K562 (cell line): Measurements from ENCODE around the gene PATE4. TPM values are rescaled to one million over a fixed set of nuclear protein-coding genes. Genes with fewer than 3 reads are reported as not detected.

Experiments
- BCL6 ChIP-seq: fragments of 250-450 bp; sonication (Bioruptor Pico); IDR thresholded peaks from 2 replicates; pipeline ENCODE4 v1.4.0; 2020
- CHD4 ChIP-seq: fragments of 200-600 bp; sonication (generic); IDR thresholded peaks from 3 replicates; pipeline ENCODE4 v1.6.1; 2012; ENCODE audit warnings: low read depth, mild to moderate bottlenecking, mixed read lengths, low read length, inconsistent platforms; ENCODE audit not compliant: insufficient read depth, insufficient replicate concordance, poor library complexity, severe bottlenecking
- ELF2 ChIP-seq: fragments of 250-450 bp; sonication (Bioruptor Pico); IDR thresholded peaks from 2 replicates; pipeline ENCODE4 v1.5.0; 2021; ENCODE audit warnings: mild to moderate bottlenecking
- HMG20A ChIP-seq: fragments of 450-650 bp; formaldehyde crosslinking; conservative IDR thresholded peaks from 2 replicates; pipeline ENCODE4 v1.4.0; 2020; ENCODE audit warnings: mild to moderate bottlenecking, mixed read lengths
- LEF1 ChIP-seq: fragments of 450-650 bp; IDR thresholded peaks from 2 replicates; pipeline ENCODE4 v1.6.1; 2016; ENCODE audit warnings: mild to moderate bottlenecking
- MXI1 ChIP-seq: IDR thresholded peaks from 2 replicates; pipeline ENCODE4 v1.6.1; 2011; ENCODE audit warnings: low read depth, mild to moderate bottlenecking, improper control_type of control experiment, low read length
- NFIX ChIP-seq: fragments of 250-450 bp; sonication (Bioruptor Pico); IDR thresholded peaks from 2 replicates; pipeline ENCODE4 v1.4.0; 2020; ENCODE audit warnings: low read depth, mild to moderate bottlenecking, moderate library complexity
- PHF20 ChIP-seq: fragments of 450-650 bp; IDR thresholded peaks from 2 replicates; pipeline ENCODE4 v1.6.1; 2018; ENCODE audit not compliant: partially characterized antibody
- RB1 ChIP-seq: fragments of 450-650 bp; IDR thresholded peaks from 2 replicates; pipeline ENCODE4 v1.6.1; 2017; ENCODE audit warnings: low read depth, mild to moderate bottlenecking
- SAFB ChIP-seq: fragments of 200-400 bp; formaldehyde crosslinking; IDR thresholded peaks from 2 replicates; pipeline ENCODE4 v1.6.1; 2017; ENCODE audit warnings: low read depth, low read length, borderline replicate concordance
- TBP ChIP-seq: optimal IDR thresholded peaks from 2 replicates; pipeline ENCODE3; 2011; ENCODE audit warnings: low read depth, low read length, improper control_type of control experiment
- TEAD2 ChIP-seq: fragments of 450-650 bp; IDR thresholded peaks from 2 replicates; pipeline ENCODE4 v1.6.1; 2016; ENCODE audit warnings: missing genetic modification characterization, control low read depth, missing compliant biosample characterization
- ZBTB1 ChIP-seq: sonication (generic); formaldehyde crosslinking; IDR thresholded peaks from 2 replicates; pipeline ENCODE4 v1.8.1; 2023; ENCODE audit warnings: missing genetic modification reagents, low read depth, mild to moderate bottlenecking, borderline replicate concordance
- ZC3H4 ChIP-seq: sonication (generic); formaldehyde crosslinking; IDR thresholded peaks from 2 replicates; pipeline ENCODE4 v1.9.0; 2021; ENCODE audit warnings: missing genetic modification reagents, borderline replicate concordance
- ZNF12 ChIP-seq: sonication (generic); formaldehyde crosslinking; IDR thresholded peaks from 2 replicates; pipeline ENCODE4 v1.4.0; 2020; ENCODE audit warnings: mild to moderate bottlenecking, missing genetic modification reagents
- polyA plus RNA-seq, 8 experiments: library from polyadenylated mRNA; depleted of rRNA in 4 of 8; stranded (reverse) in 5 of 8; unstranded in 3 of 8; fragments of >200 nt; fragmentation: Nextera tagmentation in 2 of 8; fragmentation: Illumina TruSeq in 1 of 8; extraction: Ambion mirVana in 2 of 8; extraction: Trizol in 1 of 8; gene quantifications; 2 replicates each; pipeline versions ENCODE4 v1.2.1 to v1.2.3, GENCODE V29; 2011 to 2014; ENCODE audit warnings: inconsistent platforms in 1 of 8, missing spikeins in 1 of 8
- total RNA-seq, 7 experiments: library from RNA; depleted of rRNA in 6 of 7; stranded (reverse); fragments of >200 nt in 6 of 7; fragmentation: Illumina TruSeq in 2 of 7; extraction: Trizol in 2 of 7; gene quantifications; 2 replicates each; pipeline versions ENCODE4 v1.2.1 to v1.2.3, GENCODE V29; 2011 to 2021; ENCODE audit warnings: low replicate concordance in 1 of 7
- TF ChIP-seq, protein P1 (sequence below): fragments of 450-650 bp; formaldehyde crosslinking; IDR thresholded peaks from 2 replicates; pipeline ENCODE4 v1.4.0; 2020; ENCODE audit warnings: mild to moderate bottlenecking, moderate library complexity
- TF ChIP-seq, protein P2 (sequence below): sonication (generic); formaldehyde crosslinking; IDR thresholded peaks from 2 replicates; pipeline ENCODE4 v1.9.0; 2022; ENCODE audit warnings: mild to moderate bottlenecking, missing genetic modification reagents
- TF ChIP-seq, protein P3 (sequence below): fragments of 450-650 bp; formaldehyde crosslinking; IDR thresholded peaks from 2 replicates; pipeline ENCODE4 v1.4.0; 2022; ENCODE audit warnings: mild to moderate bottlenecking, moderate library complexity
- TF ChIP-seq, protein P4 (sequence below): sonication (generic); formaldehyde crosslinking; IDR thresholded peaks from 2 replicates; pipeline ENCODE4 v1.5.0; 2020; ENCODE audit warnings: missing genetic modification reagents
- TF ChIP-seq, protein P5 (sequence below): sonication (generic); formaldehyde crosslinking; IDR thresholded peaks from 2 replicates; pipeline ENCODE4 v1.8.0; 2022; ENCODE audit warnings: missing genetic modification reagents, mild to moderate bottlenecking, borderline replicate concordance
- TF ChIP-seq, protein P6 (sequence below): fragments of 450-650 bp; IDR thresholded peaks from 2 replicates; pipeline ENCODE4 v1.6.1; 2014; ENCODE audit warnings: low read depth, mild to moderate bottlenecking, moderate library complexity, borderline replicate concordance

The PATE4 gene
- total and polyA plus RNA-seq, 9 of the 15 experiments (the other 6 are each of a cell fraction or from before 2014, with no cell fraction given), result not detected

DNA sequence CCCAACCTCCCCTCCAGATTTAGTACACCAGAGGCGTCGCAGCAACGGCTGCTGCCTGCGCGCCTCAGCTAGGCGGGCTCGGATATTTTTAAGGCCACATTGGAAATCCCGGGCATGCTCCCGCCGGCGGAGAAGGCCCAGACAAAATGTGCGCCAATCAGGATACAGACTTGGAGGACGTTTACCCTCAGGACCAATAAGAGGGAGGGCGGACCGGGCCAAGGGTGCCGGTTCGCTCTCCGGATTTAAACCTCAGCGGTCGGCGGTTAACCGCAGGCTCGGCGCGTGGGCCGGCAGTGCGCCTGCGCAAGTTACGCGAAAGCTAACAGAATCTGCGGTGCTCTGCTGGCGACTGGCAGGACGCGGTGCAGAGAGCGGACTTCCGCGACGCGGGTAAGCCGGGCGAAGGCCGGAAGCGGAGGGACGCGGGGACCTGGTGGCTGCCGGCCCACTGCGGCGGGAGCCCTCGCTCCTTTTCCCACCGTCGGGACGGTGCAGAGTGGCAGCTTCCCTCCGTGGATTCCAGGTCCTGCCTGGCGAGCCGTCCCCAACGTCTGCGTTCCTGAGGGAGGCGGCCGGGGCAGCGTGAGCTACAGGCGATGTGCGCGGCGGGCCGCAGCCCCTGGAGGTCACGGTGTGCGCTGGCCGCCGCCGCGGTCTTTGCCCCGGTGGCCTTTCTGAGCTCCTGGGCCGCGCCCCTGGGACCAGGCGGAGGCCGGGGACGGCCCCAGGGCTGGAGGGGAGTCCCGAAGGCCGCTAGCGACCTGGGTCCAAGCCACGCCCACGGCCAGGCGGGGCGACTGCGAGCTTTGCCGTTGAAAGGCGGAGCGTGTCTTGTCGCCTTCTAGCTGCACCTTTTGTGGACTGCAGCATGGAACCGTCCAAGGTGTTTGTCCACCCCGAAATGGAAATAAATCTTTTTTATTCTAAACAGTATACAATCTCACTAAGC is 54.5 kb downstream of the PATE4 start, which contains the start of gene HYLS1 (continued):
- TF ChIP-seq, protein P1, sequence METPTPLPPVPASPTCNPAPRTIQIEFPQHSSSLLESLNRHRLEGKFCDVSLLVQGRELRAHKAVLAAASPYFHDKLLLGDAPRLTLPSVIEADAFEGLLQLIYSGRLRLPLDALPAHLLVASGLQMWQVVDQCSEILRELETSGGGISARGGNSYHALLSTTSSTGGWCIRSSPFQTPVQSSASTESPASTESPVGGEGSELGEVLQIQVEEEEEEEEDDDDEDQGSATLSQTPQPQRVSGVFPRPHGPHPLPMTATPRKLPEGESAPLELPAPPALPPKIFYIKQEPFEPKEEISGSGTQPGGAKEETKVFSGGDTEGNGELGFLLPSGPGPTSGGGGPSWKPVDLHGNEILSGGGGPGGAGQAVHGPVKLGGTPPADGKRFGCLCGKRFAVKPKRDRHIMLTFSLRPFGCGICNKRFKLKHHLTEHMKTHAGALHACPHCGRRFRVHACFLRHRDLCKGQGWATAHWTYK (CRISPR knock-in tag), result peak; percentile 63; the same call in 1 of the 2 replicates
- no peak for TF ChIP-seq SAFB
- TF ChIP-seq BCL6, result no peak
- TF ChIP-seq TEAD2 (tag), result no peak
- TF ChIP-seq ZBTB1, result peak; percentile 81; the same call in 1 of the 2 replicates
- TF ChIP-seq PHF20, result peak; percentile 70
- peak; percentile 9 for TF ChIP-seq TBP
- TF ChIP-seq MXI1, result no peak
- TF ChIP-seq RB1, result no peak; the same call in none of the 2 replicates
- TF ChIP-seq, protein P2, sequence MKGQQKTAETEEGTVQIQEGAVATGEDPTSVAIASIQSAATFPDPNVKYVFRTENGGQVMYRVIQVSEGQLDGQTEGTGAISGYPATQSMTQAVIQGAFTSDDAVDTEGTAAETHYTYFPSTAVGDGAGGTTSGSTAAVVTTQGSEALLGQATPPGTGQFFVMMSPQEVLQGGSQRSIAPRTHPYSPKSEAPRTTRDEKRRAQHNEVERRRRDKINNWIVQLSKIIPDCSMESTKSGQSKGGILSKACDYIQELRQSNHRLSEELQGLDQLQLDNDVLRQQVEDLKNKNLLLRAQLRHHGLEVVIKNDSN, result no peak
- TF ChIP-seq, protein P3, sequence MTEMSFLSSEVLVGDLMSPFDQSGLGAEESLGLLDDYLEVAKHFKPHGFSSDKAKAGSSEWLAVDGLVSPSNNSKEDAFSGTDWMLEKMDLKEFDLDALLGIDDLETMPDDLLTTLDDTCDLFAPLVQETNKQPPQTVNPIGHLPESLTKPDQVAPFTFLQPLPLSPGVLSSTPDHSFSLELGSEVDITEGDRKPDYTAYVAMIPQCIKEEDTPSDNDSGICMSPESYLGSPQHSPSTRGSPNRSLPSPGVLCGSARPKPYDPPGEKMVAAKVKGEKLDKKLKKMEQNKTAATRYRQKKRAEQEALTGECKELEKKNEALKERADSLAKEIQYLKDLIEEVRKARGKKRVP (CRISPR knock-in tag), result 0 out of 2 replicates have a peak, but pooled peaks have one; percentile 6
- no peak for TF ChIP-seq ZC3H4 (CRISPR knock-in tag)
- TF ChIP-seq, protein P4, sequence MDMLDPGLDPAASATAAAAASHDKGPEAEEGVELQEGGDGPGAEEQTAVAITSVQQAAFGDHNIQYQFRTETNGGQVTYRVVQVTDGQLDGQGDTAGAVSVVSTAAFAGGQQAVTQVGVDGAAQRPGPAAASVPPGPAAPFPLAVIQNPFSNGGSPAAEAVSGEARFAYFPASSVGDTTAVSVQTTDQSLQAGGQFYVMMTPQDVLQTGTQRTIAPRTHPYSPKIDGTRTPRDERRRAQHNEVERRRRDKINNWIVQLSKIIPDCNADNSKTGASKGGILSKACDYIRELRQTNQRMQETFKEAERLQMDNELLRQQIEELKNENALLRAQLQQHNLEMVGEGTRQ, result peak; percentile 11; the same call in 1 of the 2 replicates
- no peak for TF ChIP-seq ZNF12
- no peak for TF ChIP-seq LEF1
- TF ChIP-seq NFIX (CRISPR knock-in tag), result no peak
- TF ChIP-seq, protein P5, sequence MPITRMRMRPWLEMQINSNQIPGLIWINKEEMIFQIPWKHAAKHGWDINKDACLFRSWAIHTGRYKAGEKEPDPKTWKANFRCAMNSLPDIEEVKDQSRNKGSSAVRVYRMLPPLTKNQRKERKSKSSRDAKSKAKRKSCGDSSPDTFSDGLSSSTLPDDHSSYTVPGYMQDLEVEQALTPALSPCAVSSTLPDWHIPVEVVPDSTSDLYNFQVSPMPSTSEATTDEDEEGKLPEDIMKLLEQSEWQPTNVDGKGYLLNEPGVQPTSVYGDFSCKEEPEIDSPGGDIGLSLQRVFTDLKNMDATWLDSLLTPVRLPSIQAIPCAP (CRISPR knock-in tag), result no peak
- TF ChIP-seq, protein P6, sequence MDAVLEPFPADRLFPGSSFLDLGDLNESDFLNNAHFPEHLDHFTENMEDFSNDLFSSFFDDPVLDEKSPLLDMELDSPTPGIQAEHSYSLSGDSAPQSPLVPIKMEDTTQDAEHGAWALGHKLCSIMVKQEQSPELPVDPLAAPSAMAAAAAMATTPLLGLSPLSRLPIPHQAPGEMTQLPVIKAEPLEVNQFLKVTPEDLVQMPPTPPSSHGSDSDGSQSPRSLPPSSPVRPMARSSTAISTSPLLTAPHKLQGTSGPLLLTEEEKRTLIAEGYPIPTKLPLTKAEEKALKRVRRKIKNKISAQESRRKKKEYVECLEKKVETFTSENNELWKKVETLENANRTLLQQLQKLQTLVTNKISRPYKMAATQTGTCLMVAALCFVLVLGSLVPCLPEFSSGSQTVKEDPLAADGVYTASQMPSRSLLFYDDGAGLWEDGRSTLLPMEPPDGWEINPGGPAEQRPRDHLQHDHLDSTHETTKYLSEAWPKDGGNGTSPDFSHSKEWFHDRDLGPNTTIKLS, result peak; percentile 39; the same call in 1 of the 2 replicates
- peak; percentile 75; the same call in 1 of the 2 replicates for TF ChIP-seq ELF2
- no peak for TF ChIP-seq HMG20A (CRISPR knock-in tag)
- TF ChIP-seq CHD4, result no peak
